Suprapubic skin (tissue), 4 donors: ENCODE results near the gene UBE3A.

Experiments used
- CTCF ChIP-seq, 2 donors: fragments of 200-600 bp in 1 of 2; fragments of 450-650 bp in 1 of 2; sonication (generic) in 1 of 2; IDR thresholded peaks; one replicate each; pipeline ENCODE4 v1.5.1; 2016 to 2019; ENCODE audit warnings: antibody characterized with exemption in 2 of 2, mild to moderate bottlenecking in 1 of 2, moderate library complexity in 1 of 2
- EP300 ChIP-seq: sonication (generic); formaldehyde crosslinking; IDR thresholded peaks from one replicate; pipeline ENCODE4 v1.6.1; 2017; ENCODE audit warnings: antibody characterized with exemption
- POLR2AphosphoS5 ChIP-seq, 3 donors: sonication (generic); formaldehyde crosslinking; IDR thresholded peaks; one replicate each; pipeline ENCODE4 v1.6.1; 2017; ENCODE audit warnings: antibody characterized with exemption in 3 of 3

- TF ChIP-seq EP300: no peak
- no peak for TF ChIP-seq CTCF (IDR thresholded peaks at IDR 0.05)
- TF ChIP-seq POLR2AphosphoS5 (IDR thresholded peaks at IDR 0.05): no peak
Measured at GRCh38 chr15:25486051-25486450, 47.2 kb upstream of the UBE3A start.
